Peyer's patch (tissue), 4 donors: ENCODE measurements around the gene AKR1C4.

Experiments
- POLR2A ChIP-seq, 2 donors: fragments of 450-650 bp; IDR thresholded peaks; one replicate each; pipeline ENCODE4 v1.5.1; 2017; ENCODE audit warnings: antibody characterized with exemption in 2 of 2, mild to moderate bottlenecking in 2 of 2, moderate library complexity in 2 of 2
- TF ChIP-seq, protein P1 (sequence below), 6 experiments: fragments of 450-650 bp in 4 of 6; fragments of 200-600 bp in 2 of 6; sonication (generic) in 1 of 6; IDR thresholded peaks; one replicate each; pipeline ENCODE4 v1.5.1; 2017 to 2019; ENCODE audit warnings: antibody characterized with exemption in 6 of 6, mild to moderate bottlenecking in 3 of 6, moderate library complexity in 1 of 6

- TF ChIP-seq, protein P1, sequence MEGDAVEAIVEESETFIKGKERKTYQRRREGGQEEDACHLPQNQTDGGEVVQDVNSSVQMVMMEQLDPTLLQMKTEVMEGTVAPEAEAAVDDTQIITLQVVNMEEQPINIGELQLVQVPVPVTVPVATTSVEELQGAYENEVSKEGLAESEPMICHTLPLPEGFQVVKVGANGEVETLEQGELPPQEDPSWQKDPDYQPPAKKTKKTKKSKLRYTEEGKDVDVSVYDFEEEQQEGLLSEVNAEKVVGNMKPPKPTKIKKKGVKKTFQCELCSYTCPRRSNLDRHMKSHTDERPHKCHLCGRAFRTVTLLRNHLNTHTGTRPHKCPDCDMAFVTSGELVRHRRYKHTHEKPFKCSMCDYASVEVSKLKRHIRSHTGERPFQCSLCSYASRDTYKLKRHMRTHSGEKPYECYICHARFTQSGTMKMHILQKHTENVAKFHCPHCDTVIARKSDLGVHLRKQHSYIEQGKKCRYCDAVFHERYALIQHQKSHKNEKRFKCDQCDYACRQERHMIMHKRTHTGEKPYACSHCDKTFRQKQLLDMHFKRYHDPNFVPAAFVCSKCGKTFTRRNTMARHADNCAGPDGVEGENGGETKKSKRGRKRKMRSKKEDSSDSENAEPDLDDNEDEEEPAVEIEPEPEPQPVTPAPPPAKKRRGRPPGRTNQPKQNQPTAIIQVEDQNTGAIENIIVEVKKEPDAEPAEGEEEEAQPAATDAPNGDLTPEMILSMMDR (IDR thresholded peaks at IDR 0.05), result no peak
- no peak for TF ChIP-seq POLR2A (IDR thresholded peaks at IDR 0.05)
These were observed 71.6 kb downstream of the AKR1C4 start for GRCh38 chr10:5268234-5268633.
